Bladder microvascular endothelial cell (primary cell): ENCODE results near the gene KCNJ14. TPM values are rescaled to one million over a fixed set of nuclear protein-coding genes. Genes with fewer than 3 reads are reported as not detected.

Source experiments
- total RNA-seq: library from RNA; depleted of rRNA; stranded (reverse); fragments of >200 nt; gene quantifications from 2 replicates; pipeline ENCODE4 v1.2.3, GENCODE V29; 2014

KCNJ14 gene
- total RNA-seq = under 0.01 and 0.63 TPM in 2 replicates

DNA sequence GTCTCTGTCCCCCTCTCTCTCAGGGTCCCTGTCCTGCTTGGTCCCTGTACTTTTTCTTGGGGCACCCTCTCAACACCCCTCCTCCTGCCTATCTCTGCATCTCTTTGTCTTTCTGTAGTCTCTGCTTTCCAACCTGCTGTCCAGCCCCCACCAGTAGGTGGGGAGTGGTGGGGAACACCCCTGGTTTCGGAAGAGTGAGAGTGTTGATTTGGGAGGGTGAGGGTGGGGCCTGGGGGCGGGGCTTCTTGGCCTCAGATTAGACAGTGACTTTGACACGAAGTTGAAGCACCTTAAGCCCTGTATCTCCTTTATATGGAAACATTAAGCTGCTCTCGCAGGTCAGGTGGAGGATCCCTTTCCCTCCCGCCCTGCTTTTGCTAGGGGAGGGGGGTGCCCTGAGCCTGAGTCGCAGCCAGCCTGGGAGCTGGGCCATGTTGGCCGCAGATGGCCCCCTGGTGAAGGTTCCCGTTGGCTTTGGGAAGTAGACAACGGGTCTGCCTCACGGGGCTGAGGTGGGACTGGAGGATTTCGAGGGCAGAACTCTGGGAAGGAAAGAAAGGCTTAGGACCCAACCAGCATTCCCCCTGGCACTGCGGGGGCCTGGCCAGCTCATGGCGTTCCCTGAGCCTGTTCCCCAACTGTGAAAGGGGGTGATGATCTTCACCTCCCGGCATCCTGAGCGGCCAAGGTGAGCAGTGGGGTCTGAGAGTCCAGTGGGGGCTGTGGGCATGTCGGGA is at the start of gene KCNJ14:
TSS of gene KCNJ14 (plus strand) at position 404 of the 737 bp plus-strand sequence. CDS start 6,151 bp downstream, outside the sequence.

GRCh38 chr19:48445606-48446481 is 9.5 kb upstream of the KCNJ14 start, which contains the start of gene GRWD1:
Gene GRWD1 (plus strand): TSS chr19:48445983. CDS start chr19:48446006, 23 bp downstream.

GRCh38 chr19:48469289-48469881 is 14.0 kb downstream of the KCNJ14 start, which contains the start of gene CYTH2:
Gene CYTH2 (plus strand): TSS chr19:48469369. CDS start chr19:48469508, 139 bp downstream.

DNA sequence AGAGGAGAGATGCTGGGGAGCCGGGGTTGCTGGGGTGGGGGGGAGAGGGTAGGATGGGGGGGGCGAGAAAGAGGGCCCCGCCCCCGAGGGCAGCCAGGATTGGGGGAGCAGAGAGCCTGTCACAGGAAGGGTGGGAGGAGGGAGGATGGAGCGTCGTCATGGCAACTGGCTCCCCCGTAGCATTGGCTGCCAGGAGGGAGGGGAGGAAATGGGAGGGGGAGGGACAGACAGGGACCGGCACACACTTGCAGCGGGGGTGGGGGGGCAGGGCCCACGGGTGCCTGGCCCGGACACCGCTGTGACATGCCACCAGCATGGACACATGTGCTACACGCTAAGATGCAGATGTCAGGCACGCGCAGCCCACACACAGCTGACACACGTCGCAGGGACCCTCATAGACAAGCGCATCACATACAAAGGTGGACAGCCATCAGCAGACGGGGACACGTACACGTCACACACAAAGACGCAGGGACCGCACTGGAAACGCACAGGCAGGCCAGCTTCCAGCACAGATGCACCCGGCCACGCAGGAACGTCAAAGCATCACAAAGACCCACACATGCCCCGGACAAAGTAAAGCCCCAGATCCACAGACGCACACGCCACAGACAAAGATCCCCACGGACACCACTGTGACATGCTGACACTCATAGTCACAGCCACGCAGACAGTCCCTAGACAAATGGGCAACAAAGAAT is 56.6 kb downstream of the KCNJ14 start, which contains the start of gene LMTK3:
TSS of gene LMTK3 (minus strand) at position 36 of the 704 bp plus-strand sequence. CDS start 259 bp downstream, outside the sequence.

Other genes with a start within 250 kb of the KCNJ14 start
- 47.3 and 92.1 TPM in 2 replicates for gene CARD8, start 199.7 kb upstream of the KCNJ14 start, total RNA-seq
- gene ZNF114, start 185.5 kb upstream of the KCNJ14 start, total RNA-seq = 0.63 and 0.97 TPM in 2 replicates
- 12.1 and 25.3 TPM in 2 replicates for gene EMP3, start 130.0 kb upstream of the KCNJ14 start, total RNA-seq
- 2.1 and 3.8 TPM in 2 replicates for gene TMEM143, start 91.6 kb upstream of the KCNJ14 start, total RNA-seq
- not detected in 2 replicates for gene SYNGR4, start 91.2 kb upstream of the KCNJ14 start, total RNA-seq
- 31.9 and 51.2 TPM in 2 replicates for gene KDELR1, start 64.0 kb upstream of the KCNJ14 start, total RNA-seq
- 0.19 and 0.32 TPM in 2 replicates for gene GRIN2D, start 61.9 kb upstream of the KCNJ14 start, total RNA-seq
- 14.7 and 39.3 TPM in 2 replicates for gene GRWD1, start 9.6 kb upstream of the KCNJ14 start, total RNA-seq
- 48.4 and 53.1 TPM in 2 replicates for gene CYTH2, start 13.8 kb downstream of the KCNJ14 start, total RNA-seq
- 0.06 TPM in 1 of 2 replicates, not detected in the other for gene LMTK3, start 56.3 kb downstream of the KCNJ14 start, total RNA-seq
- not detected in 2 replicates for gene SULT2B1, start 96.6 kb downstream of the KCNJ14 start, total RNA-seq
- gene SPACA4, start 151.2 kb downstream of the KCNJ14 start, total RNA-seq = not detected in 2 replicates
- gene FAM83E, start 159.5 kb downstream of the KCNJ14 start, total RNA-seq = 0.49 and 0.94 TPM in 2 replicates
- gene RPL18, start 163.6 kb downstream of the KCNJ14 start, total RNA-seq = 1,360 and 2,089 TPM in 2 replicates
- gene SPHK2, start 163.9 kb downstream of the KCNJ14 start, total RNA-seq = 5.2 and 6.4 TPM in 2 replicates
- 1.5 and 2.6 TPM in 2 replicates for gene DBP, start 181.8 kb downstream of the KCNJ14 start, total RNA-seq
- gene CA11, start 190.6 kb downstream of the KCNJ14 start, total RNA-seq = 0.97 and 2.7 TPM in 2 replicates
- gene NTN5, start 217.4 kb downstream of the KCNJ14 start, total RNA-seq = 0.06 and 0.16 TPM in 2 replicates
- not detected in 2 replicates for gene FUT2, start 240.4 kb downstream of the KCNJ14 start, total RNA-seq